BJ (cell line): ENCODE data around the gene CLIC4. TPM values are rescaled to one million over a fixed set of nuclear protein-coding genes. Genes with fewer than 3 reads are reported as not detected.

Experiments
- CTCF ChIA-PET: fragments of 350-600 bp; formaldehyde crosslinking; extraction: SDS; loops from one replicate; lab custom pipeline; 2021; ENCODE audit warnings: antibody characterized with exemption, inconsistent platforms; lab: Yijun Ruan, JAX
- POLR2A ChIA-PET: fragments of 300-600 bp; sonication (Branson Sonifier 250); formaldehyde crosslinking; extraction: SDS; loops from one replicate; lab custom pipeline; 2021; ENCODE audit warnings: antibody characterized with exemption; lab: Charles Lee
- DNase-seq: peaks from one replicate; pipeline ENCODE4 v3.0.0-alpha.2; 2011; ENCODE audit warnings: low read depth
- H3K27me3 ChIP-seq: 2 replicates; pipeline ENCODE4 v1.6.0; 2011; ENCODE audit warnings: low read length; ENCODE audit not compliant: control insufficient read depth, insufficient read depth
- H3K36me3 ChIP-seq: 2 replicates; pipeline ENCODE4 v1.5.1; 2011; ENCODE audit warnings: low read length; ENCODE audit not compliant: control insufficient read depth, insufficient read depth
- H3K4me3 ChIP-seq: 2 replicates; pipeline ENCODE4 v1.5.1; 2011; ENCODE audit warnings: low read depth, mild to moderate bottlenecking, control low read depth, low read length
- CTCF ChIP-seq: IDR thresholded peaks from 2 replicates; pipeline ENCODE4 v1.5.1; 2011; ENCODE audit warnings: low read depth, mild to moderate bottlenecking, control low read depth, inconsistent platforms, low read length, moderate library complexity; ENCODE audit not compliant: insufficient read depth
- polyA plus RNA-seq: library from polyadenylated mRNA; depleted of rRNA; stranded (reverse); fragments of >200 nt; gene quantifications from 2 replicates; pipeline ENCODE4 v1.2.3, GENCODE V29; 2011

The CLIC4 gene
- polyA plus RNA-seq, 1 experiment: 275 TPM

GRCh38 chr1:24768873-24769605 lies 23.8 kb downstream of the CLIC4 start:
- ChIA-PET POLR2A (interaction anchor here (0.6 kb wide), 1 partner anchor 54 kb away, joined by 3 read pairs; no protein-coding TSS in a partner anchor), CTCF (interaction anchor here (1.4 to 2.1 kb wide), 2 partner anchors 61 to 80 kb away, joined by 4 to 12 read pairs; no protein-coding TSS in a partner anchor)
- TF ChIP-seq CTCF: no peak

GRCh38 chr1:24769656-24770651 lies 24.7 kb downstream of the CLIC4 start:
- ChIA-PET CTCF (interaction anchor here (0.9 to 2.1 kb wide), 3 partner anchors 17 to 81 kb away, joined by 3 to 12 read pairs (median 4); no protein-coding TSS in a partner anchor), POLR2A (interaction anchor here (0.5 to 1.8 kb wide), 6 partner anchors 13 to 98 kb away, joined by 3 to 7 read pairs (median 4); partner anchors contain the start of gene CLIC4)
- H3K4me3 ChIP-seq: no peak overlapping the region
- no peak for TF ChIP-seq CTCF
- DNase-seq: peak; percentile 92
- peaks cover 4% of the 10 kb centered on the region; the same call in 1 of the 2 replicates for H3K36me3 ChIP-seq
- no peaks in the 10 kb centered on the region for H3K27me3 ChIP-seq

More at GRCh38 chr1:24768873-24769605, 23.8 kb downstream of the CLIC4 start:
- no peaks in the 10 kb centered on the region for H3K27me3 ChIP-seq
- DNase-seq: no peak
- 0 out of 2 replicates have a peak, but pooled peaks cover 2% of the 10 kb centered on the region for H3K36me3 ChIP-seq
- H3K4me3 ChIP-seq: no peak overlapping the region

- H3K27me3 ChIP-seq: no peaks in the 10 kb centered on the region
- no peak for DNase-seq
- no peak for TF ChIP-seq CTCF
- ChIA-PET CTCF (interaction anchor here (0.9 to 2.1 kb wide), 4 partner anchors 18 to 82 kb away, joined by 3 to 12 read pairs (median 4); no protein-coding TSS in a partner anchor), POLR2A (interaction anchor here (0.5 to 1.8 kb wide), 4 partner anchors 10 to 26 kb away, joined by 3 to 7 read pairs (median 5); partner anchors contain the start of gene CLIC4)
- no peak overlapping the region for H3K4me3 ChIP-seq
- peaks cover 4% of the 10 kb centered on the region; the same call in 1 of the 2 replicates for H3K36me3 ChIP-seq
Observed at GRCh38 chr1:24770881-24771280, 25.6 kb downstream of the CLIC4 start.

- Histone ChIP-seq H3K36me3 (peaks cover 4% of the 10 kb centered on the region; the same call in 1 of the 2 replicates), H3K4me3 (no peak overlapping the region), H3K27me3 (no peaks in the 10 kb centered on the region)
- ChIA-PET CTCF (interaction anchor here (0.9 to 2.1 kb wide), 3 partner anchors 34 to 83 kb away, joined by 3 to 7 read pairs (median 4); no protein-coding TSS in a partner anchor), POLR2A (interaction anchor here (1.8 kb wide), 1 partner anchor 27 kb away, joined by 7 read pairs; the partner anchor contains the start of gene CLIC4)
- TF ChIP-seq CTCF: no peak
- DNase-seq: no peak
Observed at GRCh38 chr1:24771574-24771973, 26.3 kb downstream of the CLIC4 start.
